SK-N-SH (cell line): Measurements from ENCODE around the gene AFAP1L2.

Source experiments
- ELF1 ChIP-seq: IDR thresholded peaks from 2 replicates; pipeline ENCODE4 v1.4.0; 2012
- EP300 ChIP-seq, 2 experiments: IDR thresholded peaks; 2 replicates each; pipeline versions ENCODE4 v1.4.0 to v1.6.1; 2012; ENCODE audit warnings: borderline replicate concordance in 1 of 2, low read depth in 1 of 2, low read length in 1 of 2
- JUND ChIP-seq: IDR thresholded peaks from 2 replicates; pipeline ENCODE4 v1.4.0; 2012
- NRF1 ChIP-seq: IDR thresholded peaks from 2 replicates; pipeline ENCODE4 v1.6.1; 2012; ENCODE audit warnings: low read depth, mild to moderate bottlenecking, low read length
- POLR2AphosphoS5 ChIP-seq: IDR thresholded peaks from 2 replicates; pipeline ENCODE4 v1.6.1; 2012; ENCODE audit warnings: low read depth, low read length
- RAD21 ChIP-seq: IDR thresholded peaks from 2 replicates; pipeline ENCODE4 v1.6.1; 2012; ENCODE audit warnings: mild to moderate bottlenecking, low read length
- RFX5 ChIP-seq: IDR thresholded peaks from 2 replicates; pipeline ENCODE4 v1.6.1; 2012; ENCODE audit warnings: mild to moderate bottlenecking, improper control_type of control experiment, low read length
- SIN3A ChIP-seq: IDR thresholded peaks from 2 replicates; pipeline ENCODE4 v1.6.1; 2012; ENCODE audit warnings: low read depth, mild to moderate bottlenecking, low read length, moderate library complexity, borderline replicate concordance
- YY1 ChIP-seq: IDR thresholded peaks from 2 replicates; pipeline ENCODE4 v1.4.0; 2012; ENCODE audit warnings: low read depth, mild to moderate bottlenecking
- TF ChIP-seq, protein P1 (sequence below): IDR thresholded peaks from 2 replicates; pipeline ENCODE4; 2012
- TF ChIP-seq, protein P2 (sequence below): fragments of 200-600 bp; sonication (generic); IDR thresholded peaks from 2 replicates; pipeline ENCODE4 v1.6.1; 2017; ENCODE audit warnings: antibody characterized with exemption, mild to moderate bottlenecking, moderate library complexity
- TF ChIP-seq, protein P3 (sequence below): IDR thresholded peaks from 2 replicates; pipeline ENCODE4 v1.6.1; 2012; ENCODE audit warnings: mild to moderate bottlenecking, low read depth, low read length, moderate library complexity
- TF ChIP-seq, protein P4 (sequence below): fragments of 150-350 bp; IDR thresholded peaks from 2 replicates; pipeline ENCODE4 v1.6.1; 2017; ENCODE audit warnings: antibody characterized with exemption, low read length, low read depth, borderline replicate concordance

DNA sequence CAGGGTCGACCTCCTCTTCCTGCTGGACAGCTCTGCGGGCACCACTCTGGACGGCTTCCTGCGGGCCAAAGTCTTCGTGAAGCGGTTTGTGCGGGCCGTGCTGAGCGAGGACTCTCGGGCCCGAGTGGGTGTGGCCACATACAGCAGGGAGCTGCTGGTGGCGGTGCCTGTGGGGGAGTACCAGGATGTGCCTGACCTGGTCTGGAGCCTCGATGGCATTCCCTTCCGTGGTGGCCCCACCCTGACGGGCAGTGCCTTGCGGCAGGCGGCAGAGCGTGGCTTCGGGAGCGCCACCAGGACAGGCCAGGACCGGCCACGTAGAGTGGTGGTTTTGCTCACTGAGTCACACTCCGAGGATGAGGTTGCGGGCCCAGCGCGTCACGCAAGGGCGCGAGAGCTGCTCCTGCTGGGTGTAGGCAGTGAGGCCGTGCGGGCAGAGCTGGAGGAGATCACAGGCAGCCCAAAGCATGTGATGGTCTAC is 118.3 kb downstream of the AFAP1L2 start:
- TF ChIP-seq, protein P1, sequence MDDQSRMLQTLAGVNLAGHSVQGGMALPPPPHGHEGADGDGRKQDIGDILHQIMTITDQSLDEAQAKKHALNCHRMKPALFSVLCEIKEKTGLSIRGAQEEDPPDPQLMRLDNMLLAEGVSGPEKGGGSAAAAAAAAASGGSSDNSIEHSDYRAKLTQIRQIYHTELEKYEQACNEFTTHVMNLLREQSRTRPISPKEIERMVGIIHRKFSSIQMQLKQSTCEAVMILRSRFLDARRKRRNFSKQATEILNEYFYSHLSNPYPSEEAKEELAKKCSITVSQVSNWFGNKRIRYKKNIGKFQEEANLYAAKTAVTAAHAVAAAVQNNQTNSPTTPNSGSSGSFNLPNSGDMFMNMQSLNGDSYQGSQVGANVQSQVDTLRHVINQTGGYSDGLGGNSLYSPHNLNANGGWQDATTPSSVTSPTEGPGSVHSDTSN: no peak
- TF ChIP-seq RFX5 (no peak), YY1 (no peak), RAD21 (no peak), ELF1 (no peak), SIN3A (no peak), EP300 (IDR thresholded peaks at IDR 0.05; ENCODE audit: borderline replicate concordance in 1 of 2, low read depth in 1 of 2, low read length in 1 of 2) (no peak), POLR2AphosphoS5 (no peak), JUND (no peak), NRF1 (no peak)
- TF ChIP-seq, protein P2, sequence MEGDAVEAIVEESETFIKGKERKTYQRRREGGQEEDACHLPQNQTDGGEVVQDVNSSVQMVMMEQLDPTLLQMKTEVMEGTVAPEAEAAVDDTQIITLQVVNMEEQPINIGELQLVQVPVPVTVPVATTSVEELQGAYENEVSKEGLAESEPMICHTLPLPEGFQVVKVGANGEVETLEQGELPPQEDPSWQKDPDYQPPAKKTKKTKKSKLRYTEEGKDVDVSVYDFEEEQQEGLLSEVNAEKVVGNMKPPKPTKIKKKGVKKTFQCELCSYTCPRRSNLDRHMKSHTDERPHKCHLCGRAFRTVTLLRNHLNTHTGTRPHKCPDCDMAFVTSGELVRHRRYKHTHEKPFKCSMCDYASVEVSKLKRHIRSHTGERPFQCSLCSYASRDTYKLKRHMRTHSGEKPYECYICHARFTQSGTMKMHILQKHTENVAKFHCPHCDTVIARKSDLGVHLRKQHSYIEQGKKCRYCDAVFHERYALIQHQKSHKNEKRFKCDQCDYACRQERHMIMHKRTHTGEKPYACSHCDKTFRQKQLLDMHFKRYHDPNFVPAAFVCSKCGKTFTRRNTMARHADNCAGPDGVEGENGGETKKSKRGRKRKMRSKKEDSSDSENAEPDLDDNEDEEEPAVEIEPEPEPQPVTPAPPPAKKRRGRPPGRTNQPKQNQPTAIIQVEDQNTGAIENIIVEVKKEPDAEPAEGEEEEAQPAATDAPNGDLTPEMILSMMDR: no peak
- TF ChIP-seq, protein P3, sequence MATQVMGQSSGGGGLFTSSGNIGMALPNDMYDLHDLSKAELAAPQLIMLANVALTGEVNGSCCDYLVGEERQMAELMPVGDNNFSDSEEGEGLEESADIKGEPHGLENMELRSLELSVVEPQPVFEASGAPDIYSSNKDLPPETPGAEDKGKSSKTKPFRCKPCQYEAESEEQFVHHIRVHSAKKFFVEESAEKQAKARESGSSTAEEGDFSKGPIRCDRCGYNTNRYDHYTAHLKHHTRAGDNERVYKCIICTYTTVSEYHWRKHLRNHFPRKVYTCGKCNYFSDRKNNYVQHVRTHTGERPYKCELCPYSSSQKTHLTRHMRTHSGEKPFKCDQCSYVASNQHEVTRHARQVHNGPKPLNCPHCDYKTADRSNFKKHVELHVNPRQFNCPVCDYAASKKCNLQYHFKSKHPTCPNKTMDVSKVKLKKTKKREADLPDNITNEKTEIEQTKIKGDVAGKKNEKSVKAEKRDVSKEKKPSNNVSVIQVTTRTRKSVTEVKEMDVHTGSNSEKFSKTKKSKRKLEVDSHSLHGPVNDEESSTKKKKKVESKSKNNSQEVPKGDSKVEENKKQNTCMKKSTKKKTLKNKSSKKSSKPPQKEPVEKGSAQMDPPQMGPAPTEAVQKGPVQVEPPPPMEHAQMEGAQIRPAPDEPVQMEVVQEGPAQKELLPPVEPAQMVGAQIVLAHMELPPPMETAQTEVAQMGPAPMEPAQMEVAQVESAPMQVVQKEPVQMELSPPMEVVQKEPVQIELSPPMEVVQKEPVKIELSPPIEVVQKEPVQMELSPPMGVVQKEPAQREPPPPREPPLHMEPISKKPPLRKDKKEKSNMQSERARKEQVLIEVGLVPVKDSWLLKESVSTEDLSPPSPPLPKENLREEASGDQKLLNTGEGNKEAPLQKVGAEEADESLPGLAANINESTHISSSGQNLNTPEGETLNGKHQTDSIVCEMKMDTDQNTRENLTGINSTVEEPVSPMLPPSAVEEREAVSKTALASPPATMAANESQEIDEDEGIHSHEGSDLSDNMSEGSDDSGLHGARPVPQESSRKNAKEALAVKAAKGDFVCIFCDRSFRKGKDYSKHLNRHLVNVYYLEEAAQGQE: no peak
- TF ChIP-seq, protein P4, sequence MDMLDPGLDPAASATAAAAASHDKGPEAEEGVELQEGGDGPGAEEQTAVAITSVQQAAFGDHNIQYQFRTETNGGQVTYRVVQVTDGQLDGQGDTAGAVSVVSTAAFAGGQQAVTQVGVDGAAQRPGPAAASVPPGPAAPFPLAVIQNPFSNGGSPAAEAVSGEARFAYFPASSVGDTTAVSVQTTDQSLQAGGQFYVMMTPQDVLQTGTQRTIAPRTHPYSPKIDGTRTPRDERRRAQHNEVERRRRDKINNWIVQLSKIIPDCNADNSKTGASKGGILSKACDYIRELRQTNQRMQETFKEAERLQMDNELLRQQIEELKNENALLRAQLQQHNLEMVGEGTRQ: no peak
